NCI-H226 (cell line): ENCODE measurements around the gene IZUMO4.
"Not testable (repeated sequence)": the region's sequence is repeated elsewhere in the genome, so short reads cannot be mapped to it uniquely, and the experiment has no call there.

Experiments used
- DNase-seq: peaks from one replicate; pipeline ENCODE4 v3.0.0-alpha.2; 2015

Gene IZUMO4

GRCh38 chr19:2129022-2129421 is 32.3 kb downstream of the IZUMO4 start:
- no peak for DNase-seq

- DNase-seq = no peak
Observed at GRCh38 chr19:2129486-2129885, 32.8 kb downstream of the IZUMO4 start.

DNA sequence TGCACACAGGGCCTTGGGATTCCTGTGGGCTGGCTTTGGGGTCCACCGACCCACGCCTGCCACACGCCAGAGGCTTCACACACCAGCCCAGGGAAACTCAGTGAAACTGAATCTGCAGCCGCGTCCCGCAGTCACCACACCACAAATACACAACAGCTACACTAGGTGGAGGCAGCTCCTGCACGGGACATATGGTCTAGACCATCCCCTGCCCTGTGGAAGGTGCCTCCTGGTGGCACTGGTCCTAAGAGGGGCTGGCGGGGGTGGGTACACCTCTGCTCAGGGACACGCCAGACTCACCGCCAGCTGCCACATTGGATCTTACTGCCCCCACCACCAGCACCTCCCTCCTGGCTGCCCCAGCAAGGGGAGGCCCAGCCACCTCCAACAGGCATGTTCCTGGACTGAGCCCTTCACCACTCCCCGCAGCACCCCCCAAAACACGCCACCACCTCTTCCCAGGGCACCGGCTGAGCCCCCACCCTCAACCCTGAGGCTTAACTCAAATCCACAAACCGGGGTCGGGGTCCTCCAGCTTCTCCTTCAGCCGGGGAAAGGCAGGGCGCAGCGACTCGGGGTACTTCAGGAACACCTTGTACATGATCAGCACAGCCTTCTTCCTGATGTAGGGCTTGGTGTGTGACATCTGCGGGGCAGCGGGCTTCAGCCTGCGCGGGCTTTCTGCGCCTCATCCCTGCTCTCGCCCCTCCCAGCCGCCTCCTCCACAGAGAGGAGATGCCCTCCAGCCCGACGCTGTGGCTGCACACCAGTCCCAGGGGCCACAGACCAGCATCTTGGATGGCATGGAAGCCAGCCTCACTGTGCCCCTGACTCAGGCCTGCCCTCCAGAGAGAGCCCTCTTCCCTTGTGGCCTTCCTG is 33.4 kb downstream of the IZUMO4 start:
- no peak for DNase-seq

DNA sequence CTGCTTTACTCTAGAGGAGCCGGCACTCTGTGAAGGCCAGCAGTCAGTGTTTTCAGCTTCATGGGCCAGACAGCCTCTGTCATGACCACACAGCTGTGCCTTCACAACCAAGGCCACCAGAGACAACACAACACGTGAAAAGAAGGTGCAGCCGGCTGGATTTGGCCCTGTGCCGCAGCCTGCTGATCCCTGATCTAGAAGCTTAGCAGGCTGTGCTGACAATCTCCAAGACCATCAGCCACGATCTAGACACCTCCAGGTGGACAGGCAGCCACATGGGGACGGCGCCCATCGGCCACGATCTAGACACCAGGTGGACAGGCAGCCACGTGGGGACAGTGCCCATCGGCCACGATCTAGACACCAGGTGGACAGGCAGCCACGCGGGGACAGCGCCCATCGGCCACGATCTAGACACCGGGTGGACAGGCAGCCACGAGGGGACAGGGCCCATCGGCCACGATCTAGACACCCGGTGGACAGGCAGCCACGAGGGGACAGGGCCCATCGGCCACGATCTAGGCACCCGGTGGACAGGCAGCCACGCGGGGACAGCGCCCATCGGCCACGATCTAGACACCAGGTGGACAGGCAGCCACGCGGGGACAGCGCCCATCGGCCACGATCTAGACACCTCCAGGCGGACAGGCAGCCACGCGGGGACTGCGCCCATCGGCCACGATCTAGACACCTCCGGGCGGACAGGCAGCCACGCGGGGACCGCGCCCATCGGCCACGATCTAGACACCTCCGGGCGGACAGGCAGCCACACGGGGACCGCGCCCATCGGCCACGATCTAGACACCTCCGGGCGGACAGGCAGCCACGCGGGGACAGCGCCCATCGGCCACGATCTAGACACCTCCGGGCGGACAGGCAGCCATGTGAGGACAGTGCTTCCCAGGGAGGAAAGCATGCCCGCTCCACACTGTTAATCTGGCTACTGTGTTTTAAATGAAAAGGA is 34.6 kb downstream of the IZUMO4 start:
- not testable (repeated sequence) for DNase-seq

GRCh38 chr19:2132191-2132590 is 35.5 kb downstream of the IZUMO4 start:
- DNase-seq = no peak

GRCh38 chr19:2132731-2133490 is 36.2 kb downstream of the IZUMO4 start:
- DNase-seq = no peak

GRCh38 chr19:2135474-2136402 is 39.0 kb downstream of the IZUMO4 start:
- DNase-seq = no peak

GRCh38 chr19:2136796-2137195 is 40.1 kb downstream of the IZUMO4 start:
- DNase-seq = no peak

GRCh38 chr19:2138061-2138728 is 41.5 kb downstream of the IZUMO4 start:
- DNase-seq = no peak

- DNase-seq = no peak
Observed at GRCh38 chr19:2139385-2140137, 42.8 kb downstream of the IZUMO4 start.

GRCh38 chr19:2140138-2140569 is 43.4 kb downstream of the IZUMO4 start:
- DNase-seq = no peak

GRCh38 chr19:2142173-2142829 is 45.6 kb downstream of the IZUMO4 start:
- no peak for DNase-seq

- no peak for DNase-seq
Observed at GRCh38 chr19:2144190-2144589, 47.5 kb downstream of the IZUMO4 start.

DNA sequence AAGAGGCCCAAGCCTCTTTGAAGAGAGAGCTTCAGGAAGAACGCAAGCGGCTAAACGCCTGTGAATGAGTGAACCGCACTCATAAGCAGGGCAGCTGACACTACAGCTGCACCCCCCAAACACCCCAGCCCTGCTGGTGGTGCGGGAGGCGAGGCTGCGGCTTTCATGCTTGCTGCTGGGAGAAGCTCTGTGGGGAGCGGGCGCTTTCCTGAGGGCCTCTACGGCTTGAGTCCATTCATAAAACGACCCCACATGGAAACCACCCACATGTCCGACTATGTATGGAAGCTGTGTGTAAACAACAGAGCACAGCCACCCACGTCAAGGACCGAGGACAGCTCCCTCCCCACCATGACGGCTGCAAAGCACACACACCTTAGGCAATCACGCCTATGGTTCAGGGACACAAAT is 49.1 kb downstream of the IZUMO4 start:
- DNase-seq = no peak

GRCh38 chr19:2148482-2149135 is 51.9 kb downstream of the IZUMO4 start:
- no peak for DNase-seq
